Liver (tissue), 2 donors: ENCODE data around the gene PATJ.
"Not testable (repeated sequence)": the region's sequence is repeated elsewhere in the genome, so short reads cannot be mapped to it uniquely, and the experiment has no call there.

Experiments used
- RAD21 ChIP-seq, 2 donors: IDR thresholded peaks; 2 replicates each; pipeline ENCODE4 v1.6.1; 2016; ENCODE audit warnings: antibody characterized with exemption in 2 of 2, mild to moderate bottlenecking in 2 of 2
- TF ChIP-seq, protein P1 (sequence below): IDR thresholded peaks from 2 replicates; pipeline ENCODE4 v1.6.1; 2016; ENCODE audit warnings: antibody characterized with exemption
- donor health status: healthy.

DNA sequence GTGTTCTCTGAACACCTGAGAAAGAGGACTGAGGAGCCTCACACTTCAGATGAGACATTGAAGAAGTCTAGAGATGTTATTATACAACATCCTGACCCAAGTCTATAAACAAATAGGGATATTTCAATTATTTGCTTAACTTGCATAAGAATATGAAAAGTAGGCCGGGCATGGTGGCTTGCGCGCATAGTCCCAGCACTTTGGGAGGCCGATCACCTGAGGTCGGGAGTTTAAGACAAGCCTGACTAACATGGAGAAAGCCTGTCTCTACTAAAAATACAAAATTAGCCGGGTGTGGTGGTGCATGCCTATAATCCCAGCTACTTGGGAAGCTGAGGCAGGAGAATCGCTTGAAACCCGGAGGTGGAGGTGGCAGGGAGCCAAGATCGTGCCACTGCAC lies 478.2 kb downstream of the PATJ start:
- TF ChIP-seq, protein P1, sequence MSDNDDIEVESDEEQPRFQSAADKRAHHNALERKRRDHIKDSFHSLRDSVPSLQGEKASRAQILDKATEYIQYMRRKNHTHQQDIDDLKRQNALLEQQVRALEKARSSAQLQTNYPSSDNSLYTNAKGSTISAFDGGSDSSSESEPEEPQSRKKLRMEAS: not testable (repeated sequence)
- TF ChIP-seq RAD21 (IDR thresholded peaks at IDR 0.05): not testable (repeated sequence)
